GM21515 (cell line): ENCODE data around the gene PLA2G4F.

Source experiments
- ATAC-seq: cut with Tn5 transposase; IDR thresholded peaks from one replicate; pipeline ENCODE4 v1.9.1; 2021; ENCODE audit not compliant: unreplicated experiment

Gene PLA2G4F, protein sequence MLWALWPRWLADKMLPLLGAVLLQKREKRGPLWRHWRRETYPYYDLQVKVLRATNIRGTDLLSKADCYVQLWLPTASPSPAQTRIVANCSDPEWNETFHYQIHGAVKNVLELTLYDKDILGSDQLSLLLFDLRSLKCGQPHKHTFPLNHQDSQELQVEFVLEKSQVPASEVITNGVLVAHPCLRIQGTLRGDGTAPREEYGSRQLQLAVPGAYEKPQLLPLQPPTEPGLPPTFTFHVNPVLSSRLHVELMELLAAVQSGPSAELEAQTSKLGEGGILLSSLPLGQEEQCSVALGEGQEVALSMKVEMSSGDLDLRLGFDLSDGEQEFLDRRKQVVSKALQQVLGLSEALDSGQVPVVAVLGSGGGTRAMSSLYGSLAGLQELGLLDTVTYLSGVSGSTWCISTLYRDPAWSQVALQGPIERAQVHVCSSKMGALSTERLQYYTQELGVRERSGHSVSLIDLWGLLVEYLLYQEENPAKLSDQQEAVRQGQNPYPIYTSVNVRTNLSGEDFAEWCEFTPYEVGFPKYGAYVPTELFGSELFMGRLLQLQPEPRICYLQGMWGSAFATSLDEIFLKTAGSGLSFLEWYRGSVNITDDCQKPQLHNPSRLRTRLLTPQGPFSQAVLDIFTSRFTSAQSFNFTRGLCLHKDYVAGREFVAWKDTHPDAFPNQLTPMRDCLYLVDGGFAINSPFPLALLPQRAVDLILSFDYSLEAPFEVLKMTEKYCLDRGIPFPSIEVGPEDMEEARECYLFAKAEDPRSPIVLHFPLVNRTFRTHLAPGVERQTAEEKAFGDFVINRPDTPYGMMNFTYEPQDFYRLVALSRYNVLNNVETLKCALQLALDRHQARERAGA

DNA sequence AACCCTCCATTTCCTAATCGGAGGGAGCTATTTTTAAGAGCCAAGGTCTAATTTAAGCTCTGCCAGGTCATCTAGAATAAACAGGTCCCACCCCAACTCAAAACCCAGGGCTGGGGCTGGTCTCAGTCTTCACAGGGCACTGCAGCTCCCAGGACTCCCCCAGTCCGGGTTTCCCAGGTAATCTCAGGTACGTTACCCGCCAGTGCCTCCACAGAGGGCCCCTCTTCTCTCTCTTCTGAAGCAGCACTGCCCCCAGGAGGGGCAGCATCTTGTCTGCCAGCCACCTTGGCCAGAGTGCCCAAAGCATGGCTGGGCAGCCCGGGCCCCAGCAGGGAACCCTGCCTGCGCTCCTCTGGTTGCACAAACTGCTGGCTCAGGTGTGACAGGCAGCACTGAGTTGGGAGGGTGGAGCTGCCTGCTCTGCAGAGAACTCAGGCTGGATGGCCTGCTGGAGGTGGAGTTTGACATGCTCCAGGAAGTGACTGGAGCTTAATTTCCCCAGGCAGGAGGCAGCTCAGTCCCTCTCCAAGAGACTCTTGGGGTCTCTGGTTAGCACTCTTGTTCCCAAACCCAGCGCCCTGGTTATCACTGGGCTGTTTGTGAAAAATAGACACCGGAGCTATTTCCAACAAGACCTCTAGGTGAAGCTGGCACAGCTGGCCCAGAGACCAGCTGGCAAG is at the start of gene PLA2G4F:
Gene PLA2G4F, minus strand, starts transcription at position 394 of the 680 bp plus-strand sequence. Its CDS starts 87 bp downstream, at position 307.
- no peak for ATAC-seq

DNA sequence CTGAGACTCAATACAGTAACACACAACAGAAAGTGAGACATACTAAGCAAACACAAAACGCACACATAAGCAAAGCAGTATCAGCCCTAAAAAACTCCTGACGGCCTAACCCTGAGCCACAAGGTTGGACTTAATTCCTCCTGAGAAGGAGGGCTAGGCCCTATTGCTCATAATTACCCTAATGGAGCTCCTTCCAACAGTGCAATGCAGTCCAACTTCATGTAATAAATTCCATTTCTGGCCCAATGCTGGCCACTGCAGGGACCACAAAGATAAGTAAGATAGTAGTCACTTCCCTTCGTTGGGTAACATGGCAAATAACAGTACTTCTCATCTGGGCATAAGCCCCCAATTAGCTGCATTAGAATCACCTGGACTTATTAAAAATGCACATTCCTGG is 47.5 kb upstream of the PLA2G4F start:
- ATAC-seq = no peak

DNA sequence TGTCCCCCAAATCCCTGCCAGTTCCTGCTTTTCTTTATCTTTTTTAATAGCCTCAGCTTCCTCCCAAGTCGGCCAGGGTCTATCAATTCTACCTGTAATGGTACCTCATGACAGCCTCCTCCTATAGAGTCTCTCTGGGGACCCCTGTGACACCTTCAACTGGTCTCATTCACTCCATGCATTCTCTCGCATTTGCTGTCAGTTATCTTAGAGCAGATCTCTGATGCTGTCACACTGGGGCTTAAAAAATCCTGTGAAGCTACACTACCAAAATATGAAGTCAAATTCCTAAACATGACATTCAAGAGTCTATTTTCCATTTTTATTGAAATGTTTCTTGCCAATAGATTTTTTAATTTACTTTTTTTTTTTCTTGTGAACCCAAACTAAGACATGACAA is 46.2 kb upstream of the PLA2G4F start:
- no peak for ATAC-seq

DNA sequence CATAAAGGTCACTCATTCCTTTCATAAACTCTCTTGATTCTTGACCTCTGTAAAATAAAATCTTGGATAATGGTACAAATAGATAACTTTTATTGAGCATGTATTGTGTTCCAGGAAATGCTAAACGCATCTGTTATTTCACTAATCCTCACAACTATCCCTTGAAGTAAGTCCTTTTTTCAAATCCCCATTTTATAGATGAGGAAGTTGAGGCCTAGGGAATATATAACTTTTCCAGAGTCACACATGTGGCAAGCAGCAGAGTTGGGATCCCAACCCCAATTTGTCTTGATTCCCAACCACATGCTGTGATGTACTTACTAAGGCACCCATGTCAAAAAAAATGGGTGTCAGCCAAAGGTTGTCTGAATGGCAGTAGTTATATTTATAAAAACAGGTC is 45.4 kb upstream of the PLA2G4F start:
- ATAC-seq = no peak

DNA sequence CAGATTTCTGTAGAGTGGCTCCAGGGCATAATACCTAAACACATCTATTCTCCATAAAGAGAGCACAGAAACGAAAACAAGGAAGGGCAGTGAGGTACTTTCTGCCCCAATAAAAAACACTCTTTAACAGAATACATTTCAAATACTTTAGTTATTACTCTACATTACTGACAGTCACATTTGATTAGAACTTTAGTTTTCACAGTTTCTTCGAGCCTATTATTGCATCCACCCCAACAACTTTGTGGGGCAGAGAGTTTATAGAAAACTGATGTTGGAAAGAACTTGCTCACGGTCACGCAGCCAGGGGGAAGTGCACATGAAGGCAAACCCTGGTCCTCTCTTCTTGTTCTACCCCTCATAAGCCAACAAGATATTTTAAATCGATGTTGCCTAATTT is 42.7 kb upstream of the PLA2G4F start:
- no peak for ATAC-seq

DNA sequence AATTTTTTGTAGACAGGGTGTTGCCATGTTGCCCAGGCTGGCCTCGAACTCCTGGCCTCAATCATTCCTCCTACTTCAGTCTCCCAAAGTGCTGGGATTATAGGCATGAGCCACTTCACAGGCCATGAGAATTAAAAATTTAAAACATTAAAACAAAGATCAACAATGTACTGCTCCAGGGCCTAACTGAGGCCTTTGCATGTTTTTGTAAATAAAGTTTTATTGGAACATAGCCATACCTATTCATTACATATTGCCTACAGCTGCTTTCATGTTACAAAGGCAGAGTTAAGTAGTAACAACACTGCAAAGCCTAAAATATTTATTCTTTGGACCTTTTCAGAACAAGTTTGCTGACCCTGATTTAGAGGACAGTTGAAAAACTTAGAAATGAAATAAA is 42.1 kb upstream of the PLA2G4F start:
- no peak for ATAC-seq

DNA sequence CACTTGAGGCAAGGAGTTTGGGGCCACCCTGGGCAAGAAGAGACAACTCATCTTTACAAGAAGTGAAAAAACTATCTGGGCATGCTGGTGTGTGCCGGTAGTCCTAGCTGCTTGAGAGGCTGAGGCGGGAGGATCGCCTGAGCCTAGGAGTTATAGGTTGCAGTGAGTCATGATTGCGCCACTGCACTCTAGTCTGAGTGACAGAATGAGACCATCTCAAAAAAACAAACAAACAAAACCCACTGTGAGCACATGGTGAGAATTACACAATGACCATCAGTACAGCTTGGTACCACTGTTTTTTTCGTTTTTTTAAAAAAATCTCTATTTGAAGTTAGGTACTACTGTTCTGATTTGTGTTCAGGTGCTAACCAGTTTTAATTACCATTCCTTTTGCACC is 38.1 kb upstream of the PLA2G4F start:
- ATAC-seq = no peak

DNA sequence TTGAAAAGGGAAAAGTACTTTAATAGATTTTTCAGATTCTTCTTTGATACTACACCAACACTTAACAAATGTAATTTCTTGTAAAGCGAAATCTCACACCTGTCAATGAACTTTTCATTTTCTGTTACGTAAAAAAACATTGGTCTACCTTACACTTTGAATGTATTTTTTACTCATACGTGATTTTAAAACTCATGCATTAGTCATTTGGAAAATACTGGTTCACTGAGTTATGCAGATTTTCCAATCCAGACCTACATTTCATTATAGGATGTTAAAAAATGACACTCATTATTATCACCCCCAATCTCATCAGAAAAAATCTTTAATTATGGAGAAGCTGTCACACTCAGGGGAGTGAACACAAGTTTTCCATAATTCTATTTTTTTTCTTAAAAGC is 36.9 kb upstream of the PLA2G4F start:
- ATAC-seq = no peak

DNA sequence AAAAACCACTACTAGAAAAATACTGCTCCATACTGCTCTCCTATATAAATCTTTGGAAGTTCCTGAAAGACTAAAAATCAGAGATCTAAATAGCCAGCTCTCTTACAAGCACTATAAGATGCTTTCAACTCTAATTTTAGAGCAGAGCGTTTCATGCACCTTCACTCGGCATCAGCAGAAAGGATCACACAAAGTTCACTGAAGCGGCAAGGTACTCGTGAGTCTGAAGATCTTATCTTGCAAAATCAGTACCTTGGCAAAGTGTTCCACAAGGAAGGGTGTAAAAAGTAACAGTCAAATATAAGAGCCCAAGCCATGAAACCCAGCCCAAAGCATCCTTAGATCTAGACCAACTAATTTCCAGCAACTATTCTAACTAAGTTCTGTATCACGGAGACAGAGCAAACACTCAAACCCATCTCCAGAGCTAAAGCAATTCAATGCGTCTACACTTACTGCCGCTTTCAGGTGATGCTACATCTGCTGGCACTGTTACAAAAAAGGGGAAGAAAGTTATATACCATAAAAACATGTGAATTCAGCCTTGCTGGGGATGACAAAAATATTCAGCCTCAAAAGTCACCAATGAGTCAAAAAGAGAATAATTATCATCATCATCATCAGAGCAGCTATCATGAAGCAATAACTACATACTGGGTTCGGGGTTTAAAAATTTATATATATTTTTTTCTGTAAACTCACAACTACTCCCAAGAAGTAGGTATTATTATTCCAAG is 35.3 kb upstream of the PLA2G4F start:
- ATAC-seq = no peak

DNA sequence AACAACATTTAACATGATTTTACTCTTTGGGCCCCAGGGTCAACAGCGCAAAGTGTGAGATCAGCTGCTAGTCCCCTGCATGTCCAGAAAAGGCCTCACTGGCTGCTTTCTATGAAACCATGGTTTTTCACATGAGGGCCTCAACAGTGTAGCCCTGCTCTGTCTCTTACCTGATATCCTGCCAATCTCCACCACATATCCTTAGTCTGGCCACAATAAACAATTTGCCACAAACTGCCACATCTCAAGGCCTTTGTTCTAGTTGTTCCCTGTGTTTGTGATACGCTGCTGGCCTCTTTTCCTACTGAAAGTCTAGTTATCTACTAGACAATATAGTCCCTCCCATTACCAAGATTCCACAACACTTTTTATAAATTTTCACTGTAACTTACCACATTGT is 33.9 kb upstream of the PLA2G4F start:
- no peak for ATAC-seq

DNA sequence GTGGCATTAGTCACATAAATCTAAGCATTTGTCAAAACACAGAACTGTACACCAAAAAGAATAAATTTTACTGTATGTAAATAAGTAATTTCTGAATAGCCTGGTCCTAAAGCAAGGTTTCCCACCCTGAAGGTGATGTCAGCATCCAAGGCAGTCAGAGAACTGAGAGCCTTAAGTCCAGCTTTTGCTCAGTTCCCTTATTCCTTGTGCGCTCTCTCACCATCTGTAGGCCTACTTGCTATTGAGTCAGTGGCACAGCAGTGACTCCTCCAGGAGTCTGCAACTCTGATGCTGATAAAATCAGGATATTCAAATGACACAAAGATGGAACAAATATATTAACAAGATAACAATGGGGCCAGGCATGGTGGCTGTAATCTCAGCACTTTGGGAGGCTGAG is 29.4 kb upstream of the PLA2G4F start:
- ATAC-seq = no peak

DNA sequence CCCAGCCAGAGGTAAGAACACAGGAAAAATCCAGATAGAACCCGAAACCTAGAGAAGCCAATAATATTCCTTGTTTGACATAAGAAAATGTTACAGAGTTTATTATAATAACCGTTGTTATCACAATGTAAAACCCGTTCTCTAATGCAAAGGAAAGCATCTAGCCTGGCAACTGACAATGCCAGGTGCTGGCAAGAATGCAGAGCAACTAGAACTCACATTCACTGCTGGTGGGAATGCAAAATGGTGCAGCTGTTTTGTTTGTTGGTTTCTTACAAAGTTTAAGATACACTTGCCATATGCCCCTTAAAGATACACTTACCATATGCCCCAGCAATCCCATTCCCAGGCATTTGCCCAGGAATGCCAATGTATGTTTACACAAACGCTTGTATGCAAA is 28.3 kb upstream of the PLA2G4F start:
- ATAC-seq = no peak

DNA sequence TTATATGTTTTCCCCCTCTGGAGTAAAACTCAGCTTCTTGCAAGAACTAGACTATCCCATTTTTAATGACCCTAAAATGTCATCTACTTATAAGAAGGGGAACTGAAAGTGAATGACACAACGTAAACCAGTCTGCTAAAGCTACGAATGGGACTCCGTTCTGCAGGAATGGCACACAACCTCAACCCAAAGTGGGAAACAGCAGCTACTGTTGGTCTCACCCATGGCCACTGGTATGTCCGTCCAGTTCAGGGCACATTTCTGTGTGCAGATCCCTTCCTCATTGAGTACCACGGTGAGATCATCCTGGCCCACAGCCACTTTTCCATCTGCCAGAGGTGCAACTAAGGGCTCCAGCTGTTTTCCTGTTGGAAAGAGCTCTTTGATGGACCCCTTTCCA is 27.9 kb upstream of the PLA2G4F start:
- no peak for ATAC-seq

DNA sequence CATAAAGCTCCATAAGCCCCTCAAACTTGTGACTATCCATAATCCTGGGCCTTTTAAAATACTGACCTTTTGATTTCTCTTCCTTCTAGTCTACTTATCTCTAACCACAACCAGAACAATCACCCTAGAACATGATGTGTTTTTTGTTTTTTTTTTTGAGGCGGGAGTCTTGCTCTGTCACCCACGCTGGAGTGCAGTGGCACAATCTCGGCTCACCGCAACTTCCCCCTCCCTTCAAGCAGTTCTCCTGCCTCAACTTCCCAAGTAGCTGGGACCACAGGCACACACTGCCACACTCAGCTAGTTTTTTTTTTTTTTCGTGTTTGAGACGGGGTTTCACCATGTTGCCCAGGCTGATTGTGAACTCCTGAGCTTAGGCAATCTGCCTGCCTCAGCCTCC is 26.5 kb upstream of the PLA2G4F start:
- no peak for ATAC-seq

DNA sequence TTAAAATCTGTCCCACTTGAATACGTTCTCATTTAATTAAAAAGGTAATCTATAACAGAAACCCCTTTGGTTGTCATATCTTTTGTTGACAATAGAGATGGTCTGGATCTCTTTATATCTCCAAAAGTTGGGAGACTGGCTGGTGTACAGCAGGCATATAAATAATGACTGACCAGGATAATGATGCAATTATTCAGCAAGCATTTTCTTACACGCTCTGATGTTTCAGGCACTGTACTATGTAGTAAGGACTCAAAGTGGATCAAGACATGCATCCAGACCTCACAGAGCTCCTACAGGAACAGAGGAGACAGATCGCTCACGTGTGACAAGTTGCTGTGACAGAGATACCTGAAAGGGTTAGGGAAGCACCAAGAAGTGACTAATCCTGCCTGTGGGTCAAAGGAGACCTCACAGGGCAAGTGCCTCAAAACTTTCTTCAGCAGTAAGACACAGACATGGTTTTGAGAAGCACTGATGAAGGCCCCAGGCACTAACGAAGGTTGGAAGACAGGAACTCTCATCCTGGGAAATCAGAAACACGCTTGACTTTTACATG is 26.0 kb upstream of the PLA2G4F start:
- no peak for ATAC-seq

DNA sequence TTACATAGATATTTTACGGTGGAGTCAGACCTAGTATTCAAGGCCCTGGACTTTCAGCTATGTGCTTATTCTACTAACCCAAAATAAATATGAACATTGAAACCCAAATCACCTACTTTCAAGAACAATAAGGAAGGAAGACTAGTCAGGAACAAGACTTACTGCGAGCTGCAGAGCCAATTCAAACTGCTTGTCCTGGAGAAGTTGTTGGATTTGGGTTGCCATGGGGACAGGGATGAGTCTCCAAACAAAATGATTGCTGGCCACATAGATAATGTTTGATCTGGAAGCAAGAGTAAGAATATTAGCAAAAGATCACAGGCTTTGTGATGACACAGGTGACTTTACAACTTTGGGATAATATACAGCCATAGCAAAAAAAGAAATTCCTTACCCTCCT is 21.6 kb upstream of the PLA2G4F start:
- ATAC-seq = no peak

DNA sequence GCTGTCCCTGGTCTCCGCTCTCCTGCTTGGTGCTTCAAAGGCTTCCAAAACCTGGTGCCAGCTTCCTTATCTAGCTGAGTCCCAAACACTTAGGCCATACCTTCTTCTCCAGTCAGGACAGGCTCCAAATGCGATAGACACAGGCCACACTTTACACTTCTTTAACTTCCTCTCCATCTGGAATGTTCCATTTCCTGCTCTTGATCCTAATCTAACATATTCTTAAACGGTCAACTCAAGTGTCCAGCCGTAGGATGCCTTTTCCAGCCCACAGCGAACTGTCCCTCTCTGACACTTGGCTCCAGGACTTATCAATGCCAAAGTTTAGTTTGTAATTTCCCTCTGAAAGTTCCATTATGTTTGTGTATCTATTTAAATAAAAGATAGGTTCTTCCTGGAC is 19.2 kb upstream of the PLA2G4F start:
- no peak for ATAC-seq

DNA sequence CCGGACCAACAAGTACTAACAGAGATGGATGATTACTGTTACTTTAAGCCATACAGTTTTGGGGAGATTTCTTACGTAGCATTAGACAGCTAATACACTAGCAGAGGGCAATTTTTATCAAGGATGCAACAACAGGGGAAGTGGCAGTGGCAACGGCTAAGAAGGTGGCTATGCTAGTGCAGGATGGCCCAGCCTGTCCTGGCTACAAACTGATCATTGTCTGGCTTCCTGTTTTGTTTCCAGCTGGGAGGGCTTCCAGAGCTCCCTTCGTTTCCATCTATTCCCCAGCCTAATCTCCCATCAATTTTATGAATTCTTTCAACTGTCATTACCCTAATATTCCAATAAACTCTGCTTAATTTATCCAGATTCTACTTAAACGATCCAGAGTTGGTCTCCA is 16.0 kb upstream of the PLA2G4F start:
- ATAC-seq = no peak

DNA sequence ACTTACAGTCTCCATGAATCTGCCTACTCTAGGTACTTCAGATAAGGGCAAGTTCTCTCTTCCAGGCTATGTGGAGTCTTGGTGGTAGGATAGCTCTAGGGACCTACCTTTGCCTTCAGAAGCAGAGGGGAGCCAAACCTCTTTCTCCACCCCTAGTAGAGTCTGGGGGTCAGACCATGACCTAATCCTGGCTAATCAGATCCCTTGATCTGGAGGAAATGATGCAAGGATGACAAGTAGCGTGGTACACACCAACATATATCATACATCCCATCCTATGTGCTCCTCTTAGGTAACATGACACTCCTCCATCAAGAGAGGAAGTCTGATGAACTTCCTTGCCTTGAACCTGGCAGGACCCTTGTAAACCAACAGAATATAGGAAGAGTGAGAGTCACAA is 15.4 kb upstream of the PLA2G4F start:
- no peak for ATAC-seq

DNA sequence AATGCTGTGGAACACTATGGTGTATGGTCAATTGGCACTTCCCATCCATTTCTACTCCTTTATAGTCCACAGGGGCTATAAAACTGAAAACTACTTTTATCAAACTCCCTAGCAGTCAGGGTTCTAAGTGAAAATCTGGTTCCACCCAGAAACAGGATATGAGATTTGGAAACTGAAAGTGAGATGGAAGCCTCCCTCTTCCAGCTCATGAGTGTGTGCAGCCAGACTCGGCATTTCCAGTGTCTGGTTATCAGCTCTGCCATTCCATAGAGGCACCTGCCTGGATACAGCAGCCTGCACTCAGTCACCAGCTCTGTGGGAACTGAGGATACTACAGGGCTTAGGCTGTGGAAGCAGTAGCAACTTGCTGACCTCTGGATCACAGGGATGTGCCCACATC is 14.7 kb upstream of the PLA2G4F start:
- ATAC-seq = no peak
